IMR-90 (cell line): ENCODE measurements around the gene CCNJL. TPM values are rescaled to one million over a fixed set of nuclear protein-coding genes. Genes with fewer than 3 reads are reported as not detected.

Experiments used
- ATAC-seq: fragments of 200-7000 bp; cut with Tn5 transposase; 2 replicates; pipeline ENCODE4 v1.9.1; 2020; ENCODE audit warnings: low read depth, mild to moderate bottlenecking, moderate library complexity
- BruUV-seq: library from RNA; stranded (reverse); fragments of 400-500 nt; replicated peaks from 2 replicates; lab custom pipeline; 2021; lab: Mats Ljungman, UMichigan
- CTCF ChIA-PET: fragments of 300-600 bp; formaldehyde crosslinking; extraction: SDS; loops from one replicate; lab custom pipeline; 2021; ENCODE audit warnings: antibody characterized with exemption; lab: Yijun Ruan, JAX
- POLR2A ChIA-PET: fragments of 300-600 bp; sonication (Branson Sonifier 250); formaldehyde crosslinking; loops from one replicate; lab custom pipeline; 2022; ENCODE audit warnings: antibody characterized with exemption; ENCODE audit not compliant: unreplicated experiment; lab: Charles Lee
- DNase-seq: peaks from one replicate; pipeline ENCODE4 v3.0.0; 2013
- H2AFZ ChIP-seq: replicated peaks from 2 replicates; pipeline ENCODE3; 2013; ENCODE audit warnings: low read length, mild to moderate bottlenecking; ENCODE audit not compliant: poor library complexity
- H2AK5ac ChIP-seq: 2 replicates; pipeline ENCODE4 v1.6.1; 2013; ENCODE audit warnings: low read depth, low read length, inconsistent platforms
- H2AK9ac ChIP-seq: replicated peaks from 2 replicates; pipeline ENCODE3; 2013; ENCODE audit warnings: mild to moderate bottlenecking, low read depth, low read length, moderate library complexity; ENCODE audit not compliant: poor library complexity
- H2BK120ac ChIP-seq: 2 replicates; pipeline ENCODE4 v1.6.1; 2013; ENCODE audit warnings: low read depth, low read length, inconsistent platforms
- H2BK15ac ChIP-seq: 3 replicates; pipeline ENCODE4 v1.6.1; 2013; ENCODE audit warnings: low read depth, low read length, inconsistent platforms
- H2BK20ac ChIP-seq: 2 replicates; pipeline ENCODE4 v1.6.1; 2013; ENCODE audit warnings: low read depth, mild to moderate bottlenecking, inconsistent platforms, low read length, moderate library complexity
- H2BK5ac ChIP-seq: 2 replicates; pipeline ENCODE4 v1.6.1; 2013; ENCODE audit warnings: mild to moderate bottlenecking, low read depth, low read length, inconsistent platforms; ENCODE audit not compliant: poor library complexity, severe bottlenecking
- H3K14ac ChIP-seq: replicated peaks from 2 replicates; pipeline ENCODE4 v1.6.1; 2013; ENCODE audit warnings: low read depth, low read length, inconsistent platforms
- H3K18ac ChIP-seq: 2 replicates; pipeline ENCODE4 v1.6.1; 2013; ENCODE audit warnings: low read depth, low read length, control low read depth
- H3K23ac ChIP-seq: 2 replicates; pipeline ENCODE4 v1.6.1; 2013; ENCODE audit warnings: low read depth, low read length, inconsistent platforms
- H3K27ac ChIP-seq: 2 replicates; pipeline ENCODE4 v1.5.1; 2013; ENCODE audit warnings: mild to moderate bottlenecking, control low read depth, low read length; ENCODE audit not compliant: insufficient read depth
- H3K27me3 ChIP-seq: 2 replicates; pipeline ENCODE4 v1.6.1; 2013; ENCODE audit warnings: low read length; ENCODE audit not compliant: control insufficient read depth, insufficient read depth
- H3K36me3 ChIP-seq: 2 replicates; pipeline ENCODE4 v1.6.1; 2013; ENCODE audit warnings: low read length, mixed read lengths; ENCODE audit not compliant: control insufficient read depth, insufficient read depth
- H3K4ac ChIP-seq: 2 replicates; pipeline ENCODE4 v1.6.1; 2013; ENCODE audit warnings: low read depth, low read length, inconsistent platforms
- H3K4me1 ChIP-seq: 2 replicates; pipeline ENCODE4 v1.6.1; 2013; ENCODE audit warnings: low read length, mixed read lengths; ENCODE audit not compliant: control insufficient read depth, insufficient read depth
- H3K4me2 ChIP-seq: 2 replicates; pipeline ENCODE4 v1.6.1; 2013; ENCODE audit warnings: low read depth, mild to moderate bottlenecking, control low read depth, low read length, moderate library complexity
- H3K4me3 ChIP-seq: 2 replicates; pipeline ENCODE4 v1.5.1; 2013; ENCODE audit warnings: low read depth, mild to moderate bottlenecking, control low read depth, low read length, moderate library complexity; ENCODE audit not compliant: insufficient read depth
- H3K56ac ChIP-seq: 2 replicates; pipeline ENCODE4 v1.6.1; 2013; ENCODE audit warnings: low read length, inconsistent platforms; ENCODE audit not compliant: insufficient read depth; ENCODE audit errors: extremely low read depth
- H3K79me1 ChIP-seq, 2 experiments: 2 replicates each; pipeline ENCODE4 v1.6.1; 2013; ENCODE audit warnings: low read length in 2 of 2, inconsistent platforms in 1 of 2, low read depth in 1 of 2
- H3K9ac ChIP-seq: 2 replicates; pipeline ENCODE4 v1.6.1; 2013; ENCODE audit warnings: low read depth, low read length, control low read depth
- H3K9me1 ChIP-seq: 2 replicates; pipeline ENCODE4 v1.6.1; 2013; ENCODE audit warnings: low read length, inconsistent platforms; ENCODE audit not compliant: insufficient read depth
- H3K9me3 ChIP-seq: 2 replicates; pipeline ENCODE4 v1.6.1; 2013; ENCODE audit warnings: low read length; ENCODE audit not compliant: control insufficient read depth, insufficient read depth
- H4K20me1 ChIP-seq: 2 replicates; pipeline ENCODE4 v1.6.1; 2013; ENCODE audit warnings: low read length, inconsistent platforms; ENCODE audit not compliant: insufficient read depth
- H4K5ac ChIP-seq: 2 replicates; pipeline ENCODE4 v1.6.1; 2013; ENCODE audit warnings: mild to moderate bottlenecking, low read depth, low read length, control low read depth
- H4K8ac ChIP-seq, 2 experiments: 2 replicates each; pipeline ENCODE4 v1.6.1; 2013; ENCODE audit warnings: low read depth in 2 of 2, low read length in 2 of 2, control low read depth in 1 of 2, inconsistent platforms in 1 of 2
- H4K91ac ChIP-seq: 2 replicates; pipeline ENCODE4 v1.6.1; 2013; ENCODE audit warnings: low read depth, low read length, inconsistent platforms; ENCODE audit not compliant: insufficient read depth
- FOS ChIP-seq: fragments of 150-350 bp; IDR thresholded peaks from 2 replicates; pipeline ENCODE4 v1.6.1; 2016; ENCODE audit warnings: low read depth, low read length
- RAD21 ChIP-seq: IDR thresholded peaks from 2 replicates; pipeline ENCODE4 v1.6.1; 2012; ENCODE audit warnings: low read length, improper control_type of control experiment
- SMC3 ChIP-seq: fragments of 150-350 bp; IDR thresholded peaks from 2 replicates; pipeline ENCODE4 v1.6.1; 2016; ENCODE audit warnings: low read depth, mild to moderate bottlenecking, antibody characterized with exemption, low read length, moderate library complexity
- WGBS, 2 experiments: methylation state at CpG; one replicate each; pipeline versions ENCODE4 v1.1.5 to v1.1.7; 2013; ENCODE audit warnings: missing lambda C conversion rate in 2 of 2; ENCODE audit not compliant: insufficient read length in 1 of 2; ENCODE audit errors: extremely low coverage in 2 of 2; 5-methylcytosine and 5-hydroxymethylcytosine counted together
- dilution Hi-C: fragments of 300-500 bp; cut with HindIII; formaldehyde crosslinking; loops from one replicate; pipeline ENCODE4 v1.14.3; 2018; ENCODE audit warnings: low sequenced_read_pairs; ENCODE audit not compliant: unreplicated experiment
- in situ Hi-C: fragments of 300-500 bp; cut with MboI; formaldehyde crosslinking; loops from 3 replicates; pipeline ENCODE4 v1.14.3; 2019; ENCODE audit warnings: low sequenced_read_pairs, inconsistent platforms, mixed read lengths
- intact Hi-C: fragments of 100-400 bp; cut with micrococcal nuclease; formaldehyde crosslinking; loops from 2 replicates; pipeline ENCODE4 v1.10.0; 2022
- polyA plus RNA-seq, 3 experiments: library from polyadenylated mRNA; depleted of rRNA; stranded (reverse); fragments of >200 nt; gene quantifications; 2 replicates each; pipeline ENCODE4 v1.2.3, GENCODE V29; 2012; ENCODE audit warnings: low replicate concordance in 1 of 3
- total RNA-seq: library from RNA; depleted of rRNA; stranded (reverse); fragments of >200 nt; gene quantifications from 2 replicates; pipeline ENCODE4 v1.2.3, GENCODE V29; 2012
- TF ChIP-seq, protein P1 (sequence below): fragments of 150-350 bp; IDR thresholded peaks from 2 replicates; pipeline ENCODE4 v1.6.1; 2017; ENCODE audit warnings: mild to moderate bottlenecking, antibody characterized with exemption, low read length, low read depth

Gene CCNJL
- total and polyA plus RNA-seq, 2 of the 4 experiments (the other 2 are of a cell fraction): 2.0 to 3.8 TPM

DNA sequence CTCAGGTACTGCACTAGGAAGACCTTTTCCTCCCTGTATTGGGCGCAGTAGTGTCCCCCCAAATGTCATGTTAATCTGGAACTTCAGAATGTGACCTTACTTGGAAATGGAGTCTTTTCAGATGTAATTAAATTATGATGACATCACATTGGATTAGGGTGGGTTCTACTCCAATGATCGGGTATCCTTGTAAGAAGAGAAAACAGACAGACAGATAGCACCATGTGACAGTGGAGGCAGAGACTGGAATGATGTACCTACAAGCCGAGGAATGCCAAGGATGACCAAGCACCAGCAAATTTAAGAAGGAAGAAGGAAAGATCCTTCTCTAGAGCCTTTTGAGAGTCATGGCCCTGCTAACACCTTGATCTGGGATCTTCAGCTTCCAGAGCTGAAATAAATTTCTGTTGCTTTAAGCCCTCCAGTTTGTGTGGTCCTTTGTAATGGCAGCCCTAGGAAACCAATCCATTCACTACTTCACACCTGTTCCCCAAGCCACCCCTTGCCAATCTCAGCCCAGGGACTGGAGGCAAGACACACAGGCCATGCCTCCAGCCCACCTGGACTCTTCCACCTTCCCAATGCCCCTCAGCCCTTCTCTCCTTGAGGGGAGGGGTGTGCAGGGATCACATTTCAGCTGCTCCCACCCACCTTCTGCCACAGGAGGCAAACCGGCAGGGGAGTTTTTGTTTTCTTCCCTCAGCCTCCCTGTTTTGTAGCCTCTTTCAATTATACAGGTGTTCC, 1.6 kb downstream of the CCNJL start:
- no peak overlapping the region for H3K4me3 ChIP-seq
- in situ Hi-C loops: no loop called here
- CTCF ChIA-PET: no interaction called here

More for the DNA sequence above, 1.6 kb downstream of the CCNJL start:
- Histone ChIP-seq H3K18ac (no peak overlapping the region), H3K4ac (no peak overlapping the region), H3K27me3 (no peaks in the 10 kb centered on the region), H3K56ac (no peak overlapping the region), H3K9ac (no peak overlapping the region), H2AFZ (no peak overlapping the region), H4K8ac (no peak overlapping the region), H3K9me1 (peaks cover 5% of the 10 kb centered on the region; the same call in 1 of the 2 replicates), H4K5ac (no peak overlapping the region), H3K27ac (no peak overlapping the region), H4K91ac (no peak overlapping the region), H2BK120ac (no peak overlapping the region), H3K36me3 (peaks cover 9% of the 10 kb centered on the region), H4K20me1 (no peaks in the 10 kb centered on the region), H3K4me2 (no peak overlapping the region; the same call in 1 of the 2 replicates), H3K14ac (no peak overlapping the region), H3K79me1 (peaks cover 13 to 30% of the 10 kb centered on the region in 2 experiments), H3K9me3 (no peaks in the 10 kb centered on the region), H2AK5ac (no peak overlapping the region), H2BK15ac (no peak overlapping the region), H3K4me1 (peaks cover 2% of the 10 kb centered on the region; the same call in 1 of the 2 replicates), H3K23ac (no peak overlapping the region), H2BK5ac (no peak overlapping the region), H2AK9ac (no peak overlapping the region), H2BK20ac (no peak overlapping the region)
- TF ChIP-seq SMC3 (no peak), FOS (no peak), RAD21 (no peak)
- TF ChIP-seq, protein P1, sequence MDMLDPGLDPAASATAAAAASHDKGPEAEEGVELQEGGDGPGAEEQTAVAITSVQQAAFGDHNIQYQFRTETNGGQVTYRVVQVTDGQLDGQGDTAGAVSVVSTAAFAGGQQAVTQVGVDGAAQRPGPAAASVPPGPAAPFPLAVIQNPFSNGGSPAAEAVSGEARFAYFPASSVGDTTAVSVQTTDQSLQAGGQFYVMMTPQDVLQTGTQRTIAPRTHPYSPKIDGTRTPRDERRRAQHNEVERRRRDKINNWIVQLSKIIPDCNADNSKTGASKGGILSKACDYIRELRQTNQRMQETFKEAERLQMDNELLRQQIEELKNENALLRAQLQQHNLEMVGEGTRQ: no peak
- dilution Hi-C loops (no loop called here), intact Hi-C loops (no loop called here)
- ATAC-seq: no peak
- no peak for DNase-seq
- WGBS, 2 experiments: no CpG with 5 or more reads among the region's 4 CpGs
- POLR2A ChIA-PET: no interaction called here
- BruUV-seq: no TSS peak
